ENCODE data around the gene ELMO3.

Gene ELMO3

DNA sequence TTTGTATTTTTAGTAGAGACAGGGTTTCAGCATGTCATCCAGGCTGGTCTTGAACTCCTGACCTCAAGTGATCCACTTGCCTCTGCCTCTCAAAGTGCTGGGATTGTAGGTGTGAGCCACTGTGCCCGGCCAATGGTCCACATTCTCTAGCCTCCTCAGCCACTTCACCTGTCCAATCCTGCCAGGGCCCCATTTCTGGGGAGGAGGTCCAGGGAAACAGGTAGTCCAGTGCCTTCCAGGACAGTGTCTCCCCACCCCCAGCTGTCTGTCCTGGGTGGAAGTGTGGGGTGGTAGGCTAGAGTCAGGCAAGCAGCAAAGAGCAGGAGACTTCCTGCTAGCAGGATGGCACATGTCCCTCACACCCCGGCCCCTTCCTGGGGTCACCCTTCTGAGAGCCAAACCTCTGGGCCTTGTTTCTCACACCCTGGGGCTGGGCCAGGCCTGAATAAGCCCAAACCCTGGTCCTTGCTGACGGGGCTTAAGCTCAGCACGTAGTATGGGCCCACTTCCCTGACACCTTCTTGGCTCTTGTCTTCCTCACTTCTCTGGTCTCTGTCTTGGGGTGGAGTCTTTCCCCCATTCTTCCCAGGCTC lies 43.3 kb downstream of the ELMO3 start:
- no peak for DNase-seq (ENCODE audit: low spot score)

- DNase-seq (ENCODE audit: low spot score), result no peak
These were observed 44.5 kb downstream of the ELMO3 start for GRCh38 chr16:67243481-67243880.

GRCh38 chr16:67244387-67245185 lies 45.7 kb downstream of the ELMO3 start:
- DNase-seq (ENCODE audit: low spot score), result peak; percentile 86

- DNase-seq (ENCODE audit: low spot score), result no peak
These were observed 46.3 kb downstream of the ELMO3 start for GRCh38 chr16:67245186-67245585.

GRCh38 chr16:67245674-67246080 lies 46.7 kb downstream of the ELMO3 start:
- no peak for DNase-seq (ENCODE audit: low spot score)

DNA sequence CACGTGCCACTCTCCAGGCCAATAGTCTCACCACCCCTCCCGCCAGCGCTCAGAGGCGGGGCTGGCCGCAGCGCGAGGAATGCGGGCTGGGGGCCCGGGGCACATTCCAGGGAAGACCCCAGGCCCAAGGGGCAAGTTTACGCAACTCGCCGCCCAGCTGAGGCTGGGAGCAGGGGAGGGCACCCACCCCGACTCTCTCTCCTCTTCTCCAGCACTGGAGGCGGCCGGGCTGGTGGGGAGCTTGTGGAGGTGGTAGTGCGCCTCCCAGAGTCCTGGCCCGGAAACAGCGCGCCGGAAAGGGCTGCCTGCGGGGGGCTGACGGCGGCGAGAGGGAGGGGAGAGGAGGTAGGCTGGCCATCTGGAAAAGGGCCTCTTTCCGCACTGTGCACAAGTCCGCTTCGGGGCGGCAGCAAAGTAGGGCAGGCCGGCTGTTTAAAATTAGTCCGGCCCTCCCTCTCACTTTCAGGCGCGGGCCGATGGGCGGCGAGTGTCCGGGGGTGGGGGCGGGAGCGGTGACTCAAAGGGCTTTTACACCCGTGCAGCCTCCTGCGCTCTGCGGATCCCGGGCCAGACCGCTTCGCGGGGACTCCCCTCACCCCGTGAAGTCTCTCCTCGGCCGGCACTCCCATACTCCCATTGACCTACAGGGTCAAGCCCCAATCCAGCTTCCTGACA lies 47.3 kb downstream of the ELMO3 start:
- DNase-seq (ENCODE audit: low spot score), result peak; percentile 31

DNA sequence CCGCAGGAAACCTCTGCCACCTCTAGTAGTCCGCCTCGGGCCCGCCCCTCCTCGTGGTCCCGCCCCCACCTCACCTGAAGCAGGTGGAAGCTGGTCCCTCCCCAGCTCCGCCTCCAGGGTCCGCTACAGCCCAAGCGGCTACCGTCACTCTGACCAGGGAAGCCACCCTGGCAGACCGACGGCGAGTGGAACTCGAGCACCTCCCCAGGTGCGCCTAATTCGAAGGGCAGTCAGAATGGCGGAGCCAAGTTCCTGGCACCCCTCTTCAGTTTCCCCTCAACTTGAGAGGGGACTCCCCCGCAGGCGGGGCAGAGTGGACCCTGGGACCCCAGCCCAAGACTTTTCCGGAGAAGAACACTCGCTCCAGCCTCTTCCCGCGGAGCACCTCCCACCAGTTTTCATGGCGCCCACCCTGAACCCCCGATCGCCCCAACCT lies 47.8 kb downstream of the ELMO3 start:
- no peak for DNase-seq (ENCODE audit: low spot score)

DNA sequence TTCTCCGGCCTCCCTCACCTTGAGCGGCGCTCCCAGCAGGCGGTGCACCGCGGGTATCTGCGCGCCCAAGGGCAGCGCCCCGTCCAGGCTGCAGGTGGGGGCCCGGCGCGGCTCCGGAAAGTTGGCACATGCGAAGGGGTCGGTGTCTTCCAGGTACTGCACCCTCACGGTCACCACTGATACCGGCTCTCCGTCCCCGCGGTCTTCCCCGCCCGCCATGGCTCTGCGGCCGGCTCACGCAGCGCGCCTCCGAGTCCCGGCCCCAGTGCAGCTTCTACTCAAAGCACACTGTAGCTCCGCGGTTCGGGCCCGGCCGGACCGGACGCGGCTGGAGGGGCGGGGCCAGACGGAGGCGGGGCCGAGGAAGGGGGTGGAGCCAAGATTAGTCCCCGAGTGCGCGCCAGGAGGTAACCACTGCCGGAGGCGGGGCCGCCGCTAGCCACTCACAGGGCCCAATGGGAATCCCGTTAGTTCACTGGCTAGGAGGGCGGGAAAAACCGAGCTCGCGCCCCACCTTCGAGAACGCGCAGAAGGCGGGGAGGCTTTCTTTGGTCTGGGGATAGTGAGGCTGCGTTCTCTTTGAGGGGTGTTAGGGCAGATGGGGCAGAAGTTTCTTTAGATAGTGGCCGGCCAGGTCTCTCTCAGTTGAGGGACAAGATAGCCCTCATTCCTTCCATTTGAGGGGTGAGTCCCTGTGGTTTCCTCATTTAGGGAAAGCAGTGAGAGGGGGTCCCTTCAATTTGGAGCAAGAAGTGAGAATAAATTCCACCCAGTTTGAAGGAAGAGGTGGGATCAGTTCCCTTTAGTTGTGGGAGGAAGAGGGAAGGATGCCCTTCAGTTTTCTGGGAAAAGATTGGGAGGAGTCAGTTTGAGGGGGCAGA lies 48.5 kb downstream of the ELMO3 start, which contains the start of gene FHOD1:
FHOD1 (minus strand) TSS at position 290 of the 881 bp plus-strand sequence; CDS start at position 219, 71 bp downstream.
- peak; percentile 87 for DNase-seq (ENCODE audit: low spot score)

DNA sequence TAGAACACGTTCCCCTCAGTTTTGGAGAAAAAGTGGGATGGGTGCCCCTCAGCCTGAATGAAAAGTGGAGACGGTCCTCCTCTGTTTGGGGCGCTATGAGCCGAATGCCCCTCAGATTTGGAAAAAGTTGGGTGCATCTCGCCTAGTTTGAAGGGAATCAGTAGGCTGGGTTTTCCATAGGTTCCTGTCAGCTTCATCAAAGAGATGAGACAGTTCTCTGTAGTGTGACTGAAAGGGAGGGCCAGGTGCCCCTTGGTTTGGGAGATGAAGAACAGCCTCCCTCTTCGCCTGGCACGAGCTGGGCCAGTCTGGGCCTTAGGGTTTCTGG lies 49.1 kb downstream of the ELMO3 start:
- DNase-seq (ENCODE audit: low spot score), result no peak

DNA sequence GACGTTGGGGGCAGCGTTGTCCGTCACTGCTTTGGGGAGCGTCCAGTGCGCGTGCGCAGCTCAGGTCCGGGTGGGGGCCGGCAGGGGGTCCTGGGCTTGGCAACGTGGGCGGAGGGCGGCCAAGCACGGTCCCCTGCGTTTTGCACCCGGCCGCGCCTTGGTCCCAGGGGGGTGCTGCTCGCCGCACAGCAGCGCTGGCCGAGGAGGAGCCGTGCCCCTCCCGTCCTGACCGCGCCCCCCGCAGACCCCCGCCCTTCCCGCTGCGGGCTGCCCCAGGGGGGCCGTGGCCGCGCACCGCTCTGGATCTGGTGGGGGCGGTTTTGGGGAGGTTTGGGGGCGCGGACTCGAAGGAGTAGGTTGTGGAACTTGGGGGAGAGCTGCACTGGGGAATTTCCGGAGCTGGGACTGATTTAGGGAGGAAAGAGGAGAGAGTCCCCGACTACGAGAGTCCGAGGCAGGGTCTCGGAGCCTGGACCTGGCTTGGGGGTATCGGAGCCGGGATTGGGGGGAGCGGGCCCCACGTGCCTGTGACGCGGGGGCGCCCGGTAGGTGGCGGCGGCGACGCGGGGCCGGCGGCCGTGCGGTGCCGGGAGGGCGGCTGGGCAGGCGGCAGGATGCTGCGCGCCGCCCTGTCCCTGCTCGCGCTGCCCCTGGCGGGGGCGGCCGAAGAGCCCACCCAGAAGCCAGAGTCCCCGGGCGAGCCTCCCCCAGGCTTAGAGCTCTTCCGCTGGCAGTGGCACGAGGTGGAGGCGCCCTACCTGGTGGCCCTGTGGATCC lies 49.7 kb downstream of the ELMO3 start, which contains the start of gene SLC9A5:
SLC9A5 (plus strand) TSS at position 579 of the 777 bp plus-strand sequence; CDS start at position 615, 36 bp downstream.
- no peak for DNase-seq (ENCODE audit: low spot score)

- no peak for DNase-seq (ENCODE audit: low spot score)
These were observed 50.5 kb downstream of the ELMO3 start for GRCh38 chr16:67249178-67250044.

DNA sequence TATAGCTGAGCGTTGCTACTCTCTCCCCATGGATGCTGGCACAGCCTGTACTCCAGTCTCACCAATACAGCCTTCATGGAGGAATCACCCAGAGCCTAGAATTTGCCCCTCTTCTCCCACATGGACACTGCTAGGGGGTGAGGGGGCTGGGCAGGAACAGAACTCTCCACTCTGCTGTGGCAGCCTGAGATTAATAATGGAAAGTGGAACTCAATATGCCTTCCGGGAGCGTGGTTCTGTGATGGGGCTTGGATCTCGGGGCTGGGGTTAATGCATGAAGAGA lies 51.1 kb downstream of the ELMO3 start:
- DNase-seq (ENCODE audit: low spot score), result no peak

GRCh38 chr16:67252609-67253497 lies 53.9 kb downstream of the ELMO3 start:
- peak; percentile 45 for DNase-seq (ENCODE audit: low spot score)

Data from pons (tissue), 1 donor.